Astrocyte (in vitro differentiated cells and primary cell): ENCODE measurements around the gene MCEE. TPM values are rescaled to one million over a fixed set of nuclear protein-coding genes. Genes with fewer than 3 reads are reported as not detected.

Source experiments
- DNase-seq: peaks from one replicate; pipeline ENCODE4 v3.0.0-alpha.2; 2010; ENCODE audit warnings: low read depth
- FAIRE-seq: peaks from 2 replicates; lab custom pipeline; 2011; peaks lifted over from hg19 to GRCh38; lab: Jason Lieb, UNC
- H2AFZ ChIP-seq: 2 replicates; pipeline ENCODE4 v1.6.0; 2012; ENCODE audit warnings: low read depth, low read length, inconsistent platforms
- H3K27ac ChIP-seq: 2 replicates; pipeline ENCODE4 v1.5.1; 2011; ENCODE audit warnings: low read depth, low read length, inconsistent platforms
- H3K27me3 ChIP-seq: 2 replicates; pipeline ENCODE4 v1.6.0; 2011; ENCODE audit warnings: low read length, inconsistent platforms; ENCODE audit not compliant: insufficient read depth
- H3K36me3 ChIP-seq: 2 replicates; pipeline ENCODE4 v1.5.1; 2011; ENCODE audit warnings: low read length, inconsistent platforms; ENCODE audit not compliant: insufficient read depth
- H3K4me1 ChIP-seq: 2 replicates; pipeline ENCODE4 v1.5.1; 2011; ENCODE audit warnings: low read length, inconsistent platforms; ENCODE audit not compliant: insufficient read depth
- H3K4me2 ChIP-seq: 2 replicates; pipeline ENCODE4 v1.6.0; 2012; ENCODE audit warnings: low read length, inconsistent platforms
- H3K4me3 ChIP-seq: 2 replicates; pipeline ENCODE4 v1.5.1; 2011; ENCODE audit warnings: low read depth, mild to moderate bottlenecking, low read length, inconsistent platforms; ENCODE audit not compliant: insufficient read depth
- H3K79me2 ChIP-seq: 2 replicates; pipeline ENCODE4 v1.6.0; 2012; ENCODE audit warnings: mild to moderate bottlenecking, low read length, inconsistent platforms; ENCODE audit not compliant: insufficient read depth
- H3K9ac ChIP-seq: 2 replicates; pipeline ENCODE4 v1.6.0; 2012; ENCODE audit warnings: mild to moderate bottlenecking, low read length, inconsistent platforms
- H3K9me3 ChIP-seq: 2 replicates; pipeline ENCODE4 v1.5.1; 2012; ENCODE audit warnings: low read depth, mild to moderate bottlenecking, low read length, inconsistent platforms; ENCODE audit not compliant: insufficient read depth
- H4K20me1 ChIP-seq: 2 replicates; pipeline ENCODE4 v1.6.0; 2012; ENCODE audit warnings: low read length, inconsistent platforms; ENCODE audit not compliant: insufficient read depth
- H3K27ac Mint-ChIP-seq: one replicate; pipeline ENCODE4 v1.8.0; 2021; ENCODE audit warnings: mild to moderate bottlenecking, mixed read lengths; ENCODE audit not compliant: unreplicated experiment
- H3K27me3 Mint-ChIP-seq: one replicate; pipeline ENCODE4 v1.8.0; 2021; ENCODE audit warnings: low read depth, mixed read lengths; ENCODE audit not compliant: unreplicated experiment
- H3K36me3 Mint-ChIP-seq: one replicate; pipeline ENCODE4 v1.8.0; 2021; ENCODE audit warnings: low read depth, mixed read lengths; ENCODE audit not compliant: unreplicated experiment
- H3K4me1 Mint-ChIP-seq: one replicate; pipeline ENCODE4 v1.8.0; 2021; ENCODE audit warnings: low read depth, mixed read lengths; ENCODE audit not compliant: unreplicated experiment
- H3K4me3 Mint-ChIP-seq: one replicate; pipeline ENCODE4 v1.8.0; 2021; ENCODE audit warnings: mild to moderate bottlenecking, moderate library complexity, mixed read lengths; ENCODE audit not compliant: unreplicated experiment
- H3K9me3 Mint-ChIP-seq: one replicate; pipeline ENCODE4 v1.8.0; 2021; ENCODE audit warnings: mild to moderate bottlenecking, mixed read lengths; ENCODE audit not compliant: unreplicated experiment
- EZH2 ChIP-seq: IDR thresholded peaks from 2 replicates; pipeline ENCODE4 v1.6.1; 2012; ENCODE audit warnings: mild to moderate bottlenecking, low read length, inconsistent platforms; ENCODE audit not compliant: insufficient read depth
- total RNA-seq: library from RNA; stranded (reverse); gene quantifications from 2 replicates; pipeline ENCODE4 v1.2.1, GENCODE V29; 2021
- TF ChIP-seq, protein P1 (sequence below): IDR thresholded peaks from 2 replicates; pipeline ENCODE4 v1.5.1; 2011; ENCODE audit warnings: low read depth, mild to moderate bottlenecking, inconsistent platforms, low read length, moderate library complexity; ENCODE audit not compliant: insufficient read depth

The MCEE gene
- total RNA-seq, 1 donor from 2014 or later = 13.1 TPM

DNA sequence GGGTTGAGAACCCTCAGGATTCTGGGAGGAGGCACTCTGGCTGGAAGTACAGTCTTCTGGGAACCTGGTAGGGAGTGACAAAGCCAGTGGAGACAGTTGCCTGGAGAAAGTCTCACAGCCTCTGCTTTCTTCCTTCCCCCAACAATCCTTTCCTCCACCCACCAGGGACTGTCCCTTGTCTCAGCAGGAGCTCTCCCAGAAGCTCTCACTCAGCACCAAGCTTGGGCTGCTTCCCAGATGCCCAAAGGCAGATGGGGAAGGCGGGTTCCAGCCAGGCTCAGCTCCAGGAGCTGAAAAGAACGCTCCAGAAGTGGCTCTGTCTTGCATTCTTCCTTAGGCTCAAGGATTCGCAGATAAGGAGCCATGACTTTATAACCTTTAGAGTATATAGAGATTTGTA is 69.2 kb downstream of the MCEE start:
- Histone ChIP-seq H3K79me2 (no peaks in the 10 kb centered on the region), H3K27ac (no peak overlapping the region), H3K27me3 (peaks cover 12% of the 10 kb centered on the region), H3K36me3 (no peaks in the 10 kb centered on the region), H3K4me2 (no peak overlapping the region), H3K9me3 (no peaks in the 10 kb centered on the region), H3K4me1 (no peaks in the 10 kb centered on the region), H3K4me3 (no peak overlapping the region), H4K20me1 (no peaks in the 10 kb centered on the region), H2AFZ (no peak overlapping the region), H3K9ac (no peak overlapping the region)
- TF ChIP-seq, protein P1, sequence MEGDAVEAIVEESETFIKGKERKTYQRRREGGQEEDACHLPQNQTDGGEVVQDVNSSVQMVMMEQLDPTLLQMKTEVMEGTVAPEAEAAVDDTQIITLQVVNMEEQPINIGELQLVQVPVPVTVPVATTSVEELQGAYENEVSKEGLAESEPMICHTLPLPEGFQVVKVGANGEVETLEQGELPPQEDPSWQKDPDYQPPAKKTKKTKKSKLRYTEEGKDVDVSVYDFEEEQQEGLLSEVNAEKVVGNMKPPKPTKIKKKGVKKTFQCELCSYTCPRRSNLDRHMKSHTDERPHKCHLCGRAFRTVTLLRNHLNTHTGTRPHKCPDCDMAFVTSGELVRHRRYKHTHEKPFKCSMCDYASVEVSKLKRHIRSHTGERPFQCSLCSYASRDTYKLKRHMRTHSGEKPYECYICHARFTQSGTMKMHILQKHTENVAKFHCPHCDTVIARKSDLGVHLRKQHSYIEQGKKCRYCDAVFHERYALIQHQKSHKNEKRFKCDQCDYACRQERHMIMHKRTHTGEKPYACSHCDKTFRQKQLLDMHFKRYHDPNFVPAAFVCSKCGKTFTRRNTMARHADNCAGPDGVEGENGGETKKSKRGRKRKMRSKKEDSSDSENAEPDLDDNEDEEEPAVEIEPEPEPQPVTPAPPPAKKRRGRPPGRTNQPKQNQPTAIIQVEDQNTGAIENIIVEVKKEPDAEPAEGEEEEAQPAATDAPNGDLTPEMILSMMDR = no peak
- TF ChIP-seq EZH2 = no peak
- no peak overlapping the region for H3K4me3 Mint-ChIP-seq
- H3K27me3 Mint-ChIP-seq = peaks cover 44% of the 10 kb centered on the region
- FAIRE-seq (no peak), DNase-seq (no peak)
- no peaks in the 10 kb centered on the region for H3K36me3 Mint-ChIP-seq
- no peak overlapping the region for H3K27ac Mint-ChIP-seq
- H3K4me1 Mint-ChIP-seq = no peaks in the 10 kb centered on the region
- no peaks in the 10 kb centered on the region for H3K9me3 Mint-ChIP-seq

DNA sequence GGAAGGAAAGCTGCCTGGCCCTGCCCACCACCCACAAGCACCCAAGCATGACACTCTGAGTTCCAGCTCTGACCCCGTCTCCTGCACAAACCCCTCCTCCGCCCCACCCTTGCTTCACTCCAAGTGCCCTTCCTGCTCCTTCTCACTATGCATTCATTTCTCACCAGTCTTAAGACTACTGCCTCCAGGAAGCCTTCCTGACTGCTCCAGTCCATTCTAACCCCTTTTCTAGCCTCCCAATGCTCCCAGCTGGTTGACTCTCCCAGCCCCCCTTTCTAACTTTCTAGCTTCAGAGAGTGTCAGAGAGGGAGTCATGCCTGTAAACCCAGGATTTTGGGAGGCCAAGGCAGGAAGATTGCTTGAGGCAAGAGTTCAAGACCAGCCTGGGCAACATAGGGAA is 69.8 kb downstream of the MCEE start:
- Mint-ChIP-seq H3K27me3 (peaks cover 51% of the 10 kb centered on the region), H3K9me3 (no peaks in the 10 kb centered on the region), H3K36me3 (no peaks in the 10 kb centered on the region), H3K4me1 (no peaks in the 10 kb centered on the region), H3K4me3 (no peak overlapping the region), H3K27ac (no peak overlapping the region)
- no peaks in the 10 kb centered on the region for H3K9me3 ChIP-seq
- no peak overlapping the region for H3K4me3 ChIP-seq
- FAIRE-seq (no peak), DNase-seq (no peak)
- H3K4me2 ChIP-seq = no peak overlapping the region
- no peaks in the 10 kb centered on the region for H3K79me2 ChIP-seq
- no peak overlapping the region for H2AFZ ChIP-seq
- no peaks in the 10 kb centered on the region for H3K36me3 ChIP-seq
- H3K27me3 ChIP-seq = peaks cover 12% of the 10 kb centered on the region
- H3K27ac ChIP-seq = no peak overlapping the region
- H3K9ac ChIP-seq = no peak overlapping the region
- H4K20me1 ChIP-seq = no peaks in the 10 kb centered on the region
- TF ChIP-seq, protein P1 = no peak
- TF ChIP-seq EZH2 = no peak
- H3K4me1 ChIP-seq = no peaks in the 10 kb centered on the region

Other genes with a start within 250 kb of the MCEE start
- gene VAX2, start 229.7 kb downstream of the MCEE start, total RNA-seq = 0.26 and 0.48 TPM in 2 replicates
- gene ATP6V1B1, start 194.3 kb downstream of the MCEE start, total RNA-seq = not detected in 2 replicates
- gene ANKRD53, start 151.6 kb downstream of the MCEE start, total RNA-seq = 0.94 and 1.1 TPM in 2 replicates
- gene TEX261, start 135.4 kb downstream of the MCEE start, total RNA-seq = 44.7 and 47.8 TPM in 2 replicates
- gene NAGK, start 61.6 kb downstream of the MCEE start, total RNA-seq = 133 and 135 TPM in 2 replicates
- 40.1 and 41.1 TPM in 2 replicates for gene MPHOSPH10, start 405 bp upstream of the MCEE start, total RNA-seq
- 1.7 TPM in 2 replicates for gene PAIP2B, start 96.9 kb upstream of the MCEE start, total RNA-seq
- gene ZNF638, start 201.6 kb upstream of the MCEE start, total RNA-seq = 87.1 and 91.7 TPM in 2 replicates